Suppressor macrophage (primary cell): ENCODE results near the gene TMEM88.
"Not testable (repeated sequence)": the region's sequence is repeated elsewhere in the genome, so short reads cannot be mapped to it uniquely, and the experiment has no call there.

Experiments
- DNase-seq, 4 experiments: peaks; one replicate each; pipeline ENCODE4 v3.0.0-alpha.2; 2020 to 2022

TMEM88 gene

DNA sequence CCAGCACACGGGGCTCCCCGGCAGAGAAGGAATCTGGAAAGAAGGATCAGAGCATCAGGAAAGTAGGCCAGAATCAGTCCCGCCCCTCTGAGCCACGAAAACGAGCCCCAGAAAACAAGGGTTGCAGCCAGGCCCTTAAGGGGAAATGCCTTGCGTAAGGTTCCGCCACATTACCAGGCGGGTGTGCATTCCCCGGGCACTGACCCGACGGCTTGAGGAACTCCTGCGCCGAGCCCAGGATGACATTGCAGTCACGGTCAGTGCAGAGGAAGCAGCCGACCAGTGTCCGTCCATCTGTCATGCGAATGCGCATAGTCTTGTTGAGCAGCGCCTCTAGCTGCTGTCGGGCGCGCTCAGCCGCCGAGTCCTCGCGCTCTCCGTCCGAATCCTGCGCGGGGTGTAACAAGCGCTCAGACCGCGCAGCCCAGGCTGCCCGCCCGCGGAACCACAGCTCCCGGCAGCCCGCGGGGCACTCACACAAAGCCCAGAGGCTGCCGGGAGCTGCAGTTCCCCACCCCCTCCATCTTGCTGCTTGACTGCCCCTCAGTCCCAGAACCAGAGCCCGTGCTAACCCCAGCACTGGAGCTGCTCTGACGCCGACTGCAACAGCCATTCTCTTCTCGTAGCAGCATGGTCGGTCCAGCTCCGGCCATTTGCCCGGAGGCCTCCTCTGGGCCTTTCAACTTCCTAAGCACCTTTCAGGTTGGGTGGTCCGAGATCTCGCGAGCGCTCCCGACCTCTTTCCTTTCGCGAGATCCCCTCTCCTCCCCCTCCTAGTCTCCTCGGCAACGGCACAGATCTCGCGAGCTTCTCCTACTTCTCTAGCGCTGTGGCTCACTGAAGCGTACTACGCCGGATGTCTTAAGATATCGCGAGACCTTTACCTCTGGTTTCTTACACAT, 2.2 kb downstream of the TMEM88 start, which contains the start of gene NAA38:
Gene NAA38, minus strand, starts transcription at position 749 of the 902 bp plus-strand sequence. Its CDS starts 96 bp downstream, at position 653.
- peak; percentile 97 to 100 (median 99) for DNase-seq

DNA sequence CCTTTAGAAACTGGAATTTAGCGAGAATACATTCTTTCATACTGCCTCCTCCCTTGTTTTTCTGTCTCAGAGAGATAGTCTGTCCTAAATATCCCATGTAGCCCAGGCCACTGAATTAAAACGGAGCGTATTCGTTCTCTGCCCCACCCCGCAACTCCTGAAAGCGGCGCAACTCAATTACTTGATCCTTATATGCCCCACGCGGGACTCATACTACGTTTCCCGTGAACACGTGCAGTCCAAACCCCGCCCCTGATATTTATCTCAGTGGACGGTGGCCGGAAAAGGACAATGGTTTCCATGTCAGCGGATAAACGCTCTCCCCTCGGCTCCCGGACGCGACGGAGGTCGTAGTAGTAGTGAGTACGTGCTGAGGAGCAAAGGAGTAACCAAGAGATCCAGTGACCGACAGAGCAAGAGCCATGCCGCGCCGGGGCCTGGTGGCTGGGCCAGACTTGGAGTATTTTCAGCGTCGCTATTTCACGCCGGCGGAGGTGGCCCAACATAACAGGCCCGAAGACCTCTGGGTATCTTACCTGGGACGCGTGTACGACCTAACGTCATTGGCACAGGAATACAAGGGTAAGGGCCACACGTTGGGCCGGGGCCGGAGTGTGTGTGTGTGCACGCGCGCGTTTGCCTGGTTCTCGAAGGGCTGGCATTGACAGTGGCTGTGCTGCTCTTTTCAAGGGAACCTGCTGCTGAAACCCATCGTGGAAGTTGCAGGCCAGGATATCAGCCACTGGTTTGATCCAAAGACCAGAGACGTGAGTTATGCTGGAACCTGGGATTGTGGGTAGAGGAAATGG, 3.1 kb downstream of the TMEM88 start, which contains the start of gene CYB5D1:
Gene CYB5D1, plus strand, starts transcription at position 291 of the 809 bp plus-strand sequence. Its CDS starts 132 bp downstream, at position 423.
- DNase-seq: peak; percentile 92 to 97 (median 94)

DNA sequence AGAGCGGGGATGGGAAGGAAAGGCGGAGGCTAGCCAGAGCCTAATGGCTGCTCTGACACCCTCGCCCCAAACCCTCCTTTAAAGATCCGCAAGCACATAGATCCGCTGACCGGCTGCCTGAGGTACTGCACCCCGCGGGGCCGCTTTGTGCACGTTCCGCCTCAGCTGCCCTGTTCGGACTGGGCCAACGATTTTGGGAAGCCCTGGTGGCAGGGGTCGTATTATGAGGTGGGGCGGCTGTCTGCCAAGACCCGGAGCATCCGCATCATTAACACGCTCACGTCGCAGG, 3.6 kb downstream of the TMEM88 start:
- peak; percentile 51 to 59 (median 54) for DNase-seq

DNA sequence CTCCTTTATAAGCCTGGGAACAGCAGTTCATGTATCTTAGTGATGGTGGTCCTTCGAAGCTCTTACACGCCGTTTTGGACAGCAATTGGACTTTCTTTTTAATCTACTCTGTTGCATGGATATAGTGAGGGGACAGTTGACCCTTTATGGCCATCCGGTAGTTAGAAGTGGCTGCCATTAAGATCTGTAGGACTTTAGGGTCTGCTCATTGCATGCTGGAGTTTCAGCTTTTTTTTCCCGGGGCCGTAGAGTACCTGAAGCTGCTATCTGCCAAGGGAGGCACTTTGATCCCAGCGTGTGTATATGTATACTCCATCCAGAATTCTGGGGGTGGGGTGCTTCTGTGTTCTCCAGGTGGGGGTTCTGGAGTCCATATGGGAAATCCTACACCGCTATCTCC, 4.2 kb downstream of the TMEM88 start:
- no peak for DNase-seq

DNA sequence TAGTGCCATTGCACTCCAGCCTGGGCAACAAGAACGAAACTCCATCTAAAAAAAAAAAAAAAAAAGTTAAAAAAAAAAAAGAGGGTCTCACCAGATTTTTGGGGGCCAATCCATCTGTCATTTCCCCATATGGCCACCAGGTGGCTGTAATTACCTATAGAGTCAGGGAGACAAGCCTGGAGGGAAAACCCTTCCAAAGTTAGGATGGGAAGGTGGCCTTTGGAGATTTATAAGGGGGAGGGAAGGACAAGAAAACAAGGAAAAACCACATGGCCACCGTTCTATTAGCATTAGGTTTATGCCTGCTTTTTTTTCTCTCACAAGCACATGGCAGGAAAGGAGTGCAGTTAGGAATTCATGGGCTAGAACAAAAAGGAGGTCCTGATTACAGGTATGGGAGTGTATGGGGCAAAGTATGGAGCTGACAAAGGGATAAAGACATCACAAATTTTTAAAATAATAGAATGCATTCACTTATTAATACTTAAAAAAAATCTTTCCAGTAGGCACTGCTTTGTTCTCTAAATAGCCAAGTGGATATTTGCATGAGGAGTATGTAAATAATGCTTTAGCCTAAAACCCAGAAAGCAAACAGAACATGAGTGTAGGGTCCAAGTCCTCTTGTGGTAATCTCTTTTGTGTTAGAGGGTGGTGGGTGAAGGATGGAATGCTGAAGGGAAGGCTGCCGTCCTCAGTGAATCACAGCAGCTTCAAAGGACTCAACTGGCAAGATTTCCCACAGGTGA, 8.0 kb downstream of the TMEM88 start:
- peak; percentile 43 to 62 (median 50) for DNase-seq

DNA sequence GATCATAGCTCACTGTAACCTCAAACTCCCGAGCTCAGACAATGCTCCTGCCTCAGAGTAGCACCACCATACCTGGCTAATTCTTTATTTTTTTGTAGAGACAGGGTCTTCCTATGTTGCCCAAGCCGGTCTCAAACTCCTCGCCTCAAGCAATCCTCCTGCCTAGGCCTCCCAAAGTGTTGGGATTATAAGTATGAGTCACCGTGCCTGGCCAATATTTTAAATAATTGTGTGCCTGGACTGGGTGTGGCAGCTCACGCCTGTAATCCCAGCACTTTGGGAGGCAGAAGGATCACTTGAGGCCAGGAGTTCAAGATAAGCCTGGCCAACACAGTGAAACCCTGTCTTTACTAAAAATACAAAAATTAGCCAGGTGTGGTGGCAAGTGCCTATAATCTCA, 9.5 kb downstream of the TMEM88 start:
- not testable (repeated sequence) for DNase-seq

DNA sequence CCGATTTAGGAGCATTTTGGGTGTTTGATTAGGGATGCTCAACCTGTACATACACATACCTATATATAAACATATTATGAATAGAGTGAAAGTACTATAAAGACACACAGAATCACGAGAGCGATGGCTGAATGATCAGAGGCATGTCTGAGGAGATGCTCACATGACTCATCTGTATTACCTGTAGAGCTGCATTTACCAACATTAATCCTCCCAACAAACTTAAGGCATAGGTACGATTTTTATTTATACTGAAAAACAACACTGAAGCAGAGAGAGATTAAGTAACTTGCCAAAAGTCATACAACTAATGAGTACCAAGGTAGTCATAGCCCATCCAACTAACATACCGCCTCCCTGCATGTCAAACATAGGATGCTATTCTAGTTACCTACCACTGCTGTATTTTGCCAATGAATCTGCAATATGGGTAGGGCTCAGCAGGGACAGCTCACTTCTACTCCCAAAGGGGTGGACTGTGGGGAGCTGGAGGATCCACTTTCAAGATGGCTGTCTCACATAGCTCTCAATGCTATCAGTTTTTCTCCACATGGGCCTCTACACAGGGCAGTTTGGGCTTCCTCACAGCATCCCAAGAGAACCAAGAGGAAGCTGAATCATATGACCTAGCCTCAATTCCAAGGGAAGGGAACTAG, 10.3 kb downstream of the TMEM88 start:
- DNase-seq: no peak

DNA sequence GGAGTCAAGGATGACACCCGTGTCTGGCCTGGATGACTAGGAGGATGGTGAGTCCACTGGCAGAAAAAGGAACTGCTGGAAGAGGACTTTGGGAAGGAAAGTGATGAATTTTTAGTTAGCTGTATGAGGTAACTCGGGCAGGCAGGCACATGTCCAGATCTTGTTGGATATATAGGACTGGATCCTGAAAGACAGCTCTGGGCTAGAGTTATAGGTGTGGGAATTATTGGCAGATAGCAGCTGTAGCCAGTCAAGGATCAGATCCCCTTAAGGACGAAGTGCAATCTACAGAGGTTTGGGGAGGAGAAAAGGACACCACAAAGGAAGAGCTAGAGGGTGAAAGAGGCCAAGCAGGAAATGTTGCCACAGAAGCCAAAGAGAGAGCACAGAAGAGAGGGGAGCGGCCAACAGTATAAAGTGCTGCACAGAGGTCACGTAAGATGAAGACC, 13.0 kb downstream of the TMEM88 start:
- peak; percentile 16 to 53 (median 48) for DNase-seq

DNA sequence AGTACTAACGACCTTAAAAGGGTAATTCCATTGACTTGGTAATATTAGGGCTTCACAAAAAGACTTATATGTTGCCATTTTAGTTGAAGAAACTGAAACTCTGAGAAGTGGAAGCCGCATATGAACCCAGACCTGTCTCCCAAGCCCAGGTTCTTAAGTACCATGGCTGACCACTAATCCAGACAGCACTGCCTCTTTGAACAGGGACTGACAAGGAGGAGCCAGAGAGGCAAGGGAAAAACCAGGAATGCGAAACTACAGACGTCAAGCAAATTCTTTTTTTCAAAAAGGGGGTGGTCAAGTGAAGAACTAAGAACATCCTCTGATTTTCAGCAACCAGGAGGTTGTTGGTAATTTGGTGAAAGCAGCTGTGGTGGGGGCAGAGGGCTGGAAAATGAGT, 18.2 kb downstream of the TMEM88 start:
- DNase-seq: no peak

DNA sequence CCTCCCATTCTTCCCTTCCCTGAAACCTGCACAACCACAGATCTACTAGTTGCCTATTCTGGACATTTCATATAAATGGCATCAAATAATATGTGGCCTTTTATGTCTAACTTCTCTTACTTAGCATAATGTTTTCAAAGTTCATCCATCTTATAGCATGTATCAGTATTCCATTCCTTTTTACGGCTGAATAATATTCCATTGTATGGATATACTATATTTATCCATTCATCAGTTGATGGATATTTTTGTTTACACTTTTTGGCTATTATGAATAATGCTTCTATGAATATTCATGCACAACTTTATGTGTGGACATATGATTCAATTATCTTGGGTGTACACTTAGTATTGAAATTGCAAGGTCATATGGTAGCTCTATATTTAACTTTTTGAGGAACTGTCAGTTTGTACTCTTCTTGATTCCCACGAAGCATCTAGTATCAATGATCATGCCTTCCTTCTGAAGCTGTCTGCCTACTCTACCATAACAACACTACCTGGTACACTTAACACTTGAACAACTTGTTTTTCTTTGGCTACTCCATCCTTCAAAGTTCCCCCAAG, 21.0 kb downstream of the TMEM88 start:
- DNase-seq: peak in 2 of 4 experiments; percentile 52

DNA sequence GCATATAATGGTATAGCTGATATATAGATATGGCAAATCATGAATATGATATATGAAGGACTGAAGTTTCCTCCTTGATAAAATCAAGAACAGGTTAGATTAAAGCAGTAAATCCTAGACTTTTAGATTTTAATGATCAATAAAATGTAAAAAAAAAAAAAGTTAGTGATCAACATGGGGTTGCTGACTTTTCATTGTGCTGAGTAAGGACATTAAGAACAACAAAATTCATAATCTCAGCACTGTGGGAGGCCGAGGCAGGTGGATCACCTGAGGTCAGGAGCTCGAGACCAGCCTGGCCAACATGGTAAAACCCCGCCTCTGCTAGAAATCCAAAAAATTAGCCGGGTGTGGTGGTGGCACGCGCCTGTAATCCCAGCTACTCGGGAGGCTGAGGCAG, 23.4 kb downstream of the TMEM88 start:
- no peak for DNase-seq

DNA sequence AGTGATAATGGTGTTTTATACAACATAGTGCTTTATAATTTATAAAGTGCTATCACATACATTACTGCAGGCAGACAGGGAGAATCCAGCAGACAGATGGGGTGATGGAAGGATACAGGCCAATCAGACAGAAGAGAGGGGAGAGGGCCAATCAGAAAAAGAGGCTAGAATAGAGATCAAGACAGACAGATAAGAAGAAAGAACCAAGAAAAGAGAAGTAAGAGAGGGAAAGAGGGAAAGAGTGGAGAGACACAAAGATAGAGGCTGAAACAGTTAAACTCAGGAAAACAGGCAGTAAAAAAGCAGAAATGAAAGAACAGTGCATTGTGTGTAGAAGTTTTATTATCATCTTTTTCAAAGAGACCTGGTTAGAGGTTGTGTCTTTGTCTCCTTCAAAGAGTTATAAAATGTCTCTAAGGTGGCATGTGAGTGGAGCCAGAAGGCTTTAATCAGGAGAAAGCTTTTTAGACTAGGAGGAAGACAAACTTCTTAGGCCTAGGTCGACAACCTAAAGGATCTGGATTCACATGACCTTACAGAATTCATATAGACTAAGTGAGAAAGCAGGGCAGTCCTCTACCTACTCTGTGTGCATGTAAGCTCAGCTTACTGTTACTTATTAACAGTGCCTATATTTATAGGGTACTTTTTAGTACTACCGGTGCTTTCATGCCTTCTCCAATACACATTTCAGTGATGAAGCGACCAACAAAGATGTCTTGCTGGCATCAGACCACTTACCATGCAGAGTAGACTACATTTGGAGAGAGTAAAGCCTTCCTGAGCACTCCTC, 25.4 kb downstream of the TMEM88 start:
- DNase-seq: no peak

DNA sequence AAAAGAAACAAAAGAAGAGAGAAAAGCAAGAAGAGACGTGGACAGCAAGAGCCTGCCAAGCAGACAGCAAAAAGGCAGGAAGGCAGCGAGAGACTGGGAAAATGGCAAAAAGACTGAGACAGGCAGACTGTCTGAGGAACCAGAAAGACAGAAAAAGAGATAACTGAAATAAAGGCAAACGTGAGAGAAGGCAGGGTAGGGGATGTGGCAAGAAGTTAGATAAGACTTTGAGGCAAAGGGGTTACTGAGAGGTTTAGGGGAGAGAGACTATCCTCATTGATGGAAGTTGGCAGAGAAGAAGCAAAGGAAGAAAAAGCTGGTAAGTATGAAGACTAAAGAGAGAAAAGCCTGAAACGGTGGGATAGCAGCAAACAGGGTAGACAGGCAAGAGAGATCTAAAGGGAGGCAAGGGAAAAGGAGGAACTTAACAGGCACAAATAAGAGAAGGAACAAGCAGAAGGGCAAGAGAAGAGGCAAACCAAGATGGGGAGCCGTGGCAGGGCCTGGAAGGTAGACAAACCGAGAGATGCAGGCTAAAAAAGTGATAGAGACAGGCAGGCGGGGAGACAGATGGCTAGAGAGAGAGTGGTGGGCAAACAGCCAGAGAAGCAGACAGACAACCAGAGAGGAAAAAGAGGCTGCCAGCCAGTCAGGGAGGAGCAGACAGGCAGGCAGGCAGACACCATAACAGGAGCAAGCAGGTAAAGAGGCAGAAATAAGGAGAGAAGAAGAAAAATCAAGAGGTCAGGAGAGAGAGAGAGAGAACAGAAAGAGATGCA, 26.6 kb downstream of the TMEM88 start:
- no peak for DNase-seq

DNA sequence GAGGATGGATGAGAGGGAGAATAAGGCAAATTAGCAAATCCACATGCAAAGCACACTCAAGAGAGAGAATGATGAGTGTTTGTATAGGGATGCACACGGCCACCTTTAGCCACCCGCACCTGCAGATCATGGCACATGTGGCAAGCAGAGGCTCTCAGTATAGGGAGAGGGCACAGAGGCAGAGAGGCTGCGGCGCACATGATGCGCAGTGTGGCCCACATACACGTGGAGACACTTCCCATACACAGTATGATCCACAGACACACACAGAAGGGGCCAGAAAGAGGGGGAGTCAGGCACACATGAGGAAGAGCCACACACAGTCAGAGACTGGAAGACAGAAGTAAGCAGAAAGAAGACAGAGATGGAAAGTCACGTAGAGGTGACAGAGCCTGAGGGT, 27.2 kb downstream of the TMEM88 start:
- peak in 2 of 4 experiments; percentile 15 to 20 for DNase-seq

DNA sequence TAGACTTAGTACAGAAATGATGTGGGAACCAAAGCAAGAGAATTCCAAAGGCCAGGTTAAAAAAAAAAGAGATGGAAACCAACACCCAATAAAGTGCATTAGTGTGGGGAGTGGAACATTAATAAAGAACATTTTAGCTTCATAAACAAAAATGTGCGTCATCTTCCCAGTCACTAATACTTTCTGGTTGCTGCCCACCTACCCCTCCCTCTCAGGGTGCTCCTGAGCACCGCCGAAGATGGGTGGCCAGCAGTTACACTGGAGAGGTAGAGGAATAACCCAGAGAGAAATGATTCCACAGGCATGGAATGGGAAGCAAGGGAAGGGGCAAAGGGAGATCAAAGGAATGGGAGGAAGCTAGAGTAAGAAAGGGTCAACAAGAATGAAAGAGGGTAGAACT, 27.8 kb downstream of the TMEM88 start:
- no peak for DNase-seq

DNA sequence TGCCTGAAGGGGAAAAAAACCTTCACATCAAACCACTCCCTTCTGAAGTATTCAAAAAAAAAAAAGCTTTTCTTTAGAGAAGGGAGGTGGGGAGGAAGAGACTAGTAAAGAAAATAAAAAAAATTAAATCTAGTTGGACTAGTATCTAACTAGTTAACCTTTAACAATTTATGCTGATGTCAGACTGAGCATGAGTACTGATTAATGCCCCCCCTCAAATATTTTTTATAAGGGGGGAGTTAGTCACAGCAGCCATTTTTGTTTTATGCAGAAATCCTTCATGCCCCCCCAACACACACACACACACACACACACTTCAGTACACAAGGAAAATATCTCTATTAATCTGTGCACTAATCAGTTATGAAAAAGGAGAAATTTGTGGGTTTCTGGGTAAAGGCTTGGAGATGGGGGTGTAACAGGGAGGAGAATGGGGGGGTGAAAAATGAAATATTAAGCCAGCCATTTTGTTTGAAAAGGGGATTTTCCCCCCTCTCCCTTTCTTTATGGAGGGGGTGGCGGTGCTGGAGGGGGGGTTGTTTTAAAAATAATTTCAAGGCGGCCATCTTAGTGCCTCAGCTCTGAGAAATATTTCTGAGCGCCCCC, 29.0 kb downstream of the TMEM88 start:
- no peak for DNase-seq

DNA sequence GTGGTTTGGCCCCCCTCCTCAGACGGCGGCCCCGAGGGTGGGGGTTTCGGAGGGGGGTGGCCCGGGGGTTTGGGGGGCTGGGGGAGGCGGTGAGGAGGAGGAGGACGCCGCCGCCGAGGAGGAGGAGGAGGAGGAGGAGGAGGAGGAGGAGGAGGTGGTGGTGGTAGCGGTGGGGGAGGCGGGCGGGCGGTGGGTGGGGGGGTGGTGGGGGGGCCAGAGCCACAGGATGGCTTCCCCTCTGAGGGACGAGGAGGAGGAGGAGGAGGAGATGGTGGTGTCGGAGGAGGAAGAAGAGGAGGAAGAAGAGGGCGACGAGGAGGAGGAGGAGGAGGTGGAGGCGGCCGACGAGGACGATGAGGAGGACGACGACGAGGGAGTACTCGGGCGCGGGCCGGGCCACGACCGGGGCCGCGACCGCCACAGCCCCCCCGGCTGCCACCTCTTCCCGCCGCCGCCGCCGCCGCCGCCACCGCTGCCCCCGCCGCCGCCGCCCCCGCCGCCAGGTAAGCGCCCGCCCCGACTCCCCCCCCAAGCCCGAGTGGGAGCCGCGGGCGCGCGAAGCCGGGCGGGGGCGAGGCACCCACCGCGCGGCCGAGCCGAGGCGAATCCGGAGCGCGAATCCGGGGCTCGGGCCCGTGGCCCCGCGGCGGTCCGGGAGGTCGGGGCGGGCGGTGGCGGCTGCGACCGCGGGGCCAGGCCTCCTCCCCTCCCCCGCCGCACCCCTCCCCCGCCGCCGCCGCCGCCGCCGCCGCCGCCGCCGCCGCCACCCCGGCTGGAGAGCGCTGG, 29.9 kb downstream of the TMEM88 start:
- peak in 1 of 4 experiments; percentile 23 for DNase-seq

DNA sequence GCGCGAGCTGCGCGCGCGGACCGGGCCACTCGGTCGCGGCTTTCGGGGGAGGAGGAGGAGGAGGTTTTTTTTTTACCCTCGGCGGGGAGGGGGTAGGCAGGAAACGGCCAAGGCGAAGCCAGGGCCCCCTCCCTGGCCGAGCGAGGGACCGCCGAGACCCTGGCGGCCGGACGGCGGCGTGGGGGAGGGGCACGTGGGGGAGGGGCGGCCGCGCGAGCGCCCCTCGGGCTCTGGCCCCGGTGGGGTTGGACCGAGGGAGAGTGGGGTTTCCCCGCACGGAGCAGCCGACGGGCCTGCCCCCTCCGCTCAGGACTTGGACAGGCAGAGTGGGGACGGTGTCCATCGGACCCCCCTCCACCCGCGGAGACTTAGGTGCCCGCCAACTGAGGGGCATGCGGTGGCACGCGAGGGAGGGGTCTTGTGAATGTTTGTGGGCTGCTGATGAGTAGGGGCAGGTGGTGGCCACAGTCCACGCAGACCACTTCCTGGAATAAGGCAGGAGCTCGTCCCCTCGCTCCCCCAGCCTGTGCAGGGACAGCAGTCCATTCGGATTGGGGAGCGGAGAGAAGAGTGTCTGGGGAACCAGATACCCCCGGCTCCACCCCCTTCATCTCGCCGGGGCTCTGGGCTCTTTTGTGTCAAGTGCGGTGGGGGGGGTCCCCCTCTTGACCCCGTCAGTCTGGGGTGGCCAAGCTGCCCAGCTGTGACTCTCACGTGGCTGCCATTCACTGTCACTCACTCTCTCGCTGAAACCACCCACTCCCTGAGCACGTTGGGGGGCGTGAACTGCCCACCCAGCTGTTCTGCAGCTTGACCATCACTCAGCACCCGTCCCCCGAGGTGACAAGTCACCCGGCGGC, 30.7 kb downstream of the TMEM88 start:
- peak; percentile 27 to 73 (median 56) for DNase-seq
